Liver (tissue), 3 donors: Measurements from ENCODE around the gene DPYD.

Source experiments
- CTCF ChIP-seq: fragments of 150-350 bp; IDR thresholded peaks from 2 replicates; pipeline ENCODE4 v1.5.1; 2017; ENCODE audit warnings: improper control_type of control experiment, low read depth, low read length; ENCODE audit not compliant: missing input control
- RAD21 ChIP-seq, 2 donors: IDR thresholded peaks; 2 replicates each; pipeline ENCODE4 v1.6.1; 2016; ENCODE audit warnings: antibody characterized with exemption in 2 of 2, mild to moderate bottlenecking in 2 of 2
- TF ChIP-seq, protein P1 (sequence below): IDR thresholded peaks from 2 replicates; pipeline ENCODE4 v1.6.1; 2016; ENCODE audit warnings: antibody characterized with exemption
- donor health status: healthy.
- donor health status: healthy.

DNA sequence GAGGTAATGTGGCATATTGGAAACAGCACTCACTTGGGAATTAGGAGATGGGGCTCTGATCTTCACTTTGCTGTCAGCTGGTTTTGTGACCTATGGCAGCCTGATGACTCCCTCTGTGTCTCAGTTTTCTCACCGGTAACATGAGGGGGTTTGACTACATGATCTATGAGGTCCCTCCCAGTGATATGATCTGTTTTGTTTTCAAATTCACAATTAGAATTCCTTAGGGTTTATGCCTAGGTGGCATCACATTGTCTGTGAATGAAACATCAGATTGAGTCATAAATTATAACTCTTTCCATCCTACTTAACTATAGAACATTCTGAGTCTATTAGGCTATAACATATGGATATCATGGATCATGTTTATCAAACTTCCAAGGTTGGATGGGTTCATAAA lies 812.7 kb downstream of the DPYD start:
- no peak for TF ChIP-seq RAD21 (IDR thresholded peaks at IDR 0.05)
- TF ChIP-seq, protein P1, sequence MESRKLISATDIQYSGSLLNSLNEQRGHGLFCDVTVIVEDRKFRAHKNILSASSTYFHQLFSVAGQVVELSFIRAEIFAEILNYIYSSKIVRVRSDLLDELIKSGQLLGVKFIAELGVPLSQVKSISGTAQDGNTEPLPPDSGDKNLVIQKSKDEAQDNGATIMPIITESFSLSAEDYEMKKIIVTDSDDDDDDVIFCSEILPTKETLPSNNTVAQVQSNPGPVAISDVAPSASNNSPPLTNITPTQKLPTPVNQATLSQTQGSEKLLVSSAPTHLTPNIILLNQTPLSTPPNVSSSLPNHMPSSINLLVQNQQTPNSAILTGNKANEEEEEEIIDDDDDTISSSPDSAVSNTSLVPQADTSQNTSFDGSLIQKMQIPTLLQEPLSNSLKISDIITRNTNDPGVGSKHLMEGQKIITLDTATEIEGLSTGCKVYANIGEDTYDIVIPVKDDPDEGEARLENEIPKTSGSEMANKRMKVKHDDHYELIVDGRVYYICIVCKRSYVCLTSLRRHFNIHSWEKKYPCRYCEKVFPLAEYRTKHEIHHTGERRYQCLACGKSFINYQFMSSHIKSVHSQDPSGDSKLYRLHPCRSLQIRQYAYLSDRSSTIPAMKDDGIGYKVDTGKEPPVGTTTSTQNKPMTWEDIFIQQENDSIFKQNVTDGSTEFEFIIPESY, result no peak
- TF ChIP-seq CTCF, result no peak
